Measurements from ENCODE around the gene CD59.
A peak's percentile ranks its signal among the peaks of the same experiment; 100 is the strongest.
"Not testable (repeated sequence)": the region's sequence is repeated elsewhere in the genome, so short reads cannot be mapped to it uniquely, and the experiment has no call there.

The CD59 gene

DNA sequence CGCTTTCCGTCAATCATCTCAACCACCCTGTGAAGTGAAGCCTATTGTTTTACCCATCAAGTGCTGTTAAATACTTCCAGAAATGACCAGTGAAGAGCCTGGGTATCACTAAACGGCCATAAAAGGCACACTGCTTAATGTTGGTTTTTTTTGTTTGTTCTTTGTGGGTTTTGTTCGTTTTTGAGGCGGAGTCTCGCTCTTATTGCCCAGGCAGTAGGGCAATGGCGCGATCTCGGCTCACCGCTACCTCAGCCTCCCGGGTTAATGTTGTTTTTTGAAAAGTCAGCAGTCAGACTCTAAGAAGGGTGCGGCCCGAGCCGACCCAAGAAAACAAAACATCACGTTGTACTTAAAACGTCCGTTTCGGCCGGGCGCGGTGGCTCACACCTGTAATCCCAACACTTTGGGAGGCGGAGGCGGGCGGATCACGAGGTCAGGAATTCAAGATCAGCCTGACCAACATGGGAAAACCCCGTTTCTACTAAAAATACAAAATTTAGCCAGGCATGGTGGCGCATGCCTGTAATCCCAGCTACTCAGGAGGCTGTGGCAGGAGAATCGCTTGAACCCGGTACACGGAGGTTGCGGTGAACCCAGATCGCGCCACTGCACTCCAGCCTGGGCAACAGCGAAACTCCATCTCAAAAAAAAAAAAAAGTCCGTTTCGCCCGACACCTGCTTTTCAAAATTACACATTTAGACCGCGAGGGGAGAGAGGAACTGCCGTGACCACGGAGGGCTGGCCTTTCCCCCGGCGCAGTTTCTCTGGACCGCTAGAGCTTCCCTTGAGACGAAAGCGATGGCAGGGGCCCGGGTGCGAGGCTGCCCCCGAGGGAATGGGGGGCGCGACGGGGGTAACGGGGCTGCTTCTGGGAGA, 714 bp downstream of the CD59 start:
- H3K9ac ChIP-seq (ENCODE audit: low read length): peak overlapping the region; percentile 66
- H3K36me3 ChIP-seq (ENCODE audit: control insufficient read depth, insufficient read depth, low read length): no peaks in the 10 kb centered on the region
- peak overlapping the region; percentile 86 for H3K27ac ChIP-seq (ENCODE audit: low read depth, low read length)
- peak overlapping the region; percentile 89 for H3K4me3 ChIP-seq (ENCODE audit: low read length)
- peaks cover 5% of the 10 kb centered on the region for H3K4me1 ChIP-seq (ENCODE audit: control insufficient read depth, insufficient read depth, low read length)
- H3K27me3 ChIP-seq (ENCODE audit: control insufficient read depth, insufficient read depth, low read length): no peaks in the 10 kb centered on the region

DNA sequence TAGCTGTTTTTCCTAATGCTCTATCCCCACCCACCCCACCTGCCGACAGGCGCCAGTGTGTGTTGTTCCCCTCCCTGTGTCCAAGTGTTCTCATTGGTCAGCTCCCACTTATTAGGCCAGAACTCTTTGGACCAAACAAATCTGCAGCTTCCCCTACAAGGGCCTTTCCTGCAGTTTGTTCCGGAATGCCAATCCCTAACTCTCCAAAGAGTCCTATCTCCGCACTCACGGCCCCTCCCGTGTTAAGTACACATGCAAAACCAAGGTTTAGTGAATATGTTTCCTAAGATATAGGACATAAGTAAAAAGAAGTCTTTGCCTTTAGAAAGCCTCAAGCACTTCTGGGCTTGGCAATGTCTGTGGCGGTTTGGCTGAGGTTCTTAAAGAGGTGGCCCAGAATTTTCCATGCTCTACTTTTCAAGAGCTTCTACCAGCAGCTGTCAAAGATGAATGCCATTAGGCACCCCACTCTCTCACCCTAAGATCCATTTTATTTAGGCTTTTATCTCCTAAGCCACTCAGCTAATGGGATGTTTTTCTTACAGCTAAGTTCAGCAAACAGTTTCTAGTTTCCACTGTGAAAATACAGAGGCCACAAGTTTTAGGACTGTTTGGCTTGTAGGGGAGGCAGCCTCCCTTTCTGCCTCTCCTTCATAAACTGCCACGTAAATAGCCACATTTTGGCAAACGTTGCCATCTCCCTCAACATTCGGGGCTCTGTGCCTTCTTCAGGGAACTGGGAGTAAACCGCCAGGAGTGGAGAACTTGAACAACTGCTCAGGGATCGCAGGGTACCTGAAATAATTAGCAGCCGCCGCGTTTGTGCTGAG, 1.6 kb downstream of the CD59 start:
- H3K27me3 ChIP-seq (ENCODE audit: control insufficient read depth, insufficient read depth, low read length): no peaks in the 10 kb centered on the region
- peak overlapping the region; percentile 89 for H3K4me3 ChIP-seq (ENCODE audit: low read length)
- peak overlapping the region; percentile 66 for H3K9ac ChIP-seq (ENCODE audit: low read length)
- peak overlapping the region; percentile 86 for H3K27ac ChIP-seq (ENCODE audit: low read depth, low read length)
- H3K36me3 ChIP-seq (ENCODE audit: control insufficient read depth, insufficient read depth, low read length): no peaks in the 10 kb centered on the region
- H3K4me1 ChIP-seq (ENCODE audit: control insufficient read depth, insufficient read depth, low read length): peaks cover 5% of the 10 kb centered on the region

DNA sequence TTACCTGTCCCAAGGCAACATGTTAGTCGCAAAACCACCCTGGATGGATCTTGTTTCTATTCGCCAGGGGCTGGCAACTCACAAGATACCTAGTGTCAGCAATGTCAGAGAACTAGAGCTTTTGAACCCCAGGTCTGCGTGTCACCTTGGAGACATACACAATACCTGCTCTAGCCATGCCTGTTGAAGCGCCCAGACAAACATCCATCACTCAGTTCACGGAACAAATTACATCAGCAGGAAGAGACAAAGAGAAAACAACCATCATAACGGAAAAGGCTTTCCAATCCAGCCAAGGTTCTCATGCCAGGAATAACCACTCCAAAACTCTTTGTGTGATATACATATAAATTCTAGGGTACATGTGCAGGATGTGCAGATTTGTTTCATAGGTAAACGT, 2.2 kb downstream of the CD59 start:
- Histone ChIP-seq H3K27me3 (ENCODE audit: control insufficient read depth, insufficient read depth, low read length) (no peaks in the 10 kb centered on the region), H3K4me1 (ENCODE audit: control insufficient read depth, insufficient read depth, low read length) (peaks cover 5% of the 10 kb centered on the region), H3K4me3 (ENCODE audit: low read length) (peak overlapping the region; percentile 89), H3K9ac (ENCODE audit: low read length) (no peak overlapping the region), H3K36me3 (ENCODE audit: control insufficient read depth, insufficient read depth, low read length) (no peaks in the 10 kb centered on the region), H3K27ac (ENCODE audit: low read depth, low read length) (peak overlapping the region; percentile 48)

DNA sequence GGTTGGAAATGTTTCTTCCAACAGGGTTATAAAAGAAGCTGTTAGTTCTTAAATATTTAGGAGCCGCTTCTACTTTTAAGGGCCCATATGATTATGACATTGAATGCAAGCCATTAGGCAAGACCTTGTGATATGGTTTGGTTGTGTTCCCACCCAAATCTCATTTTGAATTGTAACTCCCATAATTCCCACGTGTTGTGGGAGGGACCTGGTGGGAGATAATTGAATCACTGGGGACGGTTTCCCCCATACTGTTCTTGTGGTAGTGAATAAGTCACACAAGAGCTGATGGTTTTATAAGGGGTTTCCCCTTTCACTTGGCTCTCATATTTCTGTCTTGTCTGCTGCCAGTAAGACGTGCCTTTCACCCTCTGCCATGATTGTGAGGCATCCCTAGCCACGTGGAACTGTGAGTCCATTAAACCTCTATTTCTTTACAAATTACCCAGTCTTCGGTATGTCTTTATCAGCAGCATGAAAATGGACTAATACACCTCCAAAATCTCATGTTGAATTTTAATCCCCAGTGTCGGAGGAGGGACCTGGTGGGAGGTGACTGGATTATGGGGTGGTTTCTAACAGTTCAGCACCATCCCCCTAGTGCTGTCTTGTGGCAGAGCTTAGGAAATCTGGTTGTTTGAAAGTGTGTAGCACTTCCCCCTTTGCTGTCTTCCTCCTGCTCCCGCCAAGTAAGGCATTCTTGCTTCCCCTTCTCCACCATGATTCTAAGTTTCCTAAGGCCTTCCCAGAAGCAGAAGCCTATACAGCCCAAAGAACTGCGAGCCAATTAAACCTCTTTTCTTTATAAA, 4.3 kb downstream of the CD59 start:
- peaks cover 4% of the 10 kb centered on the region for H3K4me1 ChIP-seq (ENCODE audit: control insufficient read depth, insufficient read depth, low read length)
- no peaks in the 10 kb centered on the region for H3K27me3 ChIP-seq (ENCODE audit: control insufficient read depth, insufficient read depth, low read length)
- no peaks in the 10 kb centered on the region for H3K36me3 ChIP-seq (ENCODE audit: control insufficient read depth, insufficient read depth, low read length)
- no peak overlapping the region for H3K27ac ChIP-seq (ENCODE audit: low read depth, low read length)
- no peak overlapping the region for H3K4me3 ChIP-seq (ENCODE audit: low read length)
- no peak overlapping the region for H3K9ac ChIP-seq (ENCODE audit: low read length)

DNA sequence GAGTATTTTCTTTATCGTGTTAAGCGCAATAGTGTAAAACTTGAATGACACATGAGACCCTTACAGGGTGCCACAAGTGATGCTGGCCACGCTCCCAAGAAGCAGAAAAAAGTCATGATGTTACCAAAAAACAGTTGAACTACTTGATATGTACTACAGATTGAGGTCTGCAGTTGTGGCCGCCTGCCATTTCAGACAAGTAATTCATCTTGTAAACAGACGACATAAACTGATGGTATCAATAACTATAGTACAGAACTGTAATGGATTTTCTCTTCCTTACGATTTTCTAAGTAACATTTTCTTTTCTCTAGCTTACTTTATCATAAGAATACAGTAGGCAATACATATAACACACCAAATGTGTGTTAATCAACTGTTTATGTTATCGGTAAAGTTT, 5.5 kb downstream of the CD59 start:
- no peak overlapping the region for H3K27ac ChIP-seq (ENCODE audit: low read depth, low read length)
- H3K9ac ChIP-seq (ENCODE audit: low read length): no peak overlapping the region
- peaks cover 3% of the 10 kb centered on the region for H3K4me1 ChIP-seq (ENCODE audit: control insufficient read depth, insufficient read depth, low read length)
- no peaks in the 10 kb centered on the region for H3K36me3 ChIP-seq (ENCODE audit: control insufficient read depth, insufficient read depth, low read length)
- H3K4me3 ChIP-seq (ENCODE audit: low read length): no peak overlapping the region
- H3K27me3 ChIP-seq (ENCODE audit: control insufficient read depth, insufficient read depth, low read length): no peaks in the 10 kb centered on the region

DNA sequence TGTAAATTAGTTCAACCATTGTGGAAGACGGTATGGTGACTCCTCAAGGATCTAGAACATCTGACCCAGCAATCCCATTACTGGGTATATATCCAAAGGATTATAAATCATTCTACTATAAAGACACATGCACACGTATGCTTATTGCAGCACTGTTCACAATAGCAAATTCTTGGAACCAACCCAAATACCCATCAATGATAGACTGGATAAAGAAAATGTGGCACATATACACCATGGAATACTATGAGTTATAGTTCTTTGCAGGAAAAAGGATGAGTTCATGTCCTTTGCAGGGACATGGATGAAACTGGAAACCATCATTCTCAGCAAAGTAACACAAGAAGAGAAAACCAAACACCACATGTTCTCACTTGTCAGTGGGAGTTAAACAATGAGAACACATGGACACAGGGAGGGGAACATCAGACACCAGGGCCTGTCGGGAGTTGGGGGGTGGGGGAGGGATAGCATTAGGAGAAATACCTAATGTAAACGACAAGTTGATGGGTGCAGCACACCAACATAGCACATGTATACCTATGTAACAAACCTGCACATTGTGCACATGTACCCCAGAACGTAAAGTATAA, 7.1 kb downstream of the CD59 start:
- H3K4me3 ChIP-seq (ENCODE audit: low read length); H3K4me1 ChIP-seq (ENCODE audit: control insufficient read depth, insufficient read depth, low read length); H3K36me3 ChIP-seq (ENCODE audit: control insufficient read depth, insufficient read depth, low read length); H3K27ac ChIP-seq (ENCODE audit: low read depth, low read length); H3K27me3 ChIP-seq (ENCODE audit: control insufficient read depth, insufficient read depth, low read length); H3K9ac ChIP-seq (ENCODE audit: low read length): not testable (repeated sequence)

DNA sequence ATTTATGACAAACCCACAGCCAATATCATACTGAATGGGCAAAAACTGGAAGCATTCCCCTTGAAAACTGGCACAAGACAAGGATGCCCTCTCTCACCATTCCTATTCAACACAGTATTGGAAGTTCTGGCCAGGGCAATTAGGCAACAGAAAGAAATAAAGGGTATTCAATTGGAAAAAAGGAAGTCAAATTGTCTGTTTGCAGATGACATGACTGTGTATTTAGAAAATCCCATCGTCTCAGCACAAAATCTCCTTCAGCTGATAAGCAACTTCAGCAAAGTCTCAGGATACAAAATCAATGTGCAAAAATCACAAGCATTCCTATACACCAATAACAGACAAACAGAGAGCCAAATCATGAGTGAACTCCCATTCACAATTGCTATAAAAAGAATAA, 8.7 kb downstream of the CD59 start:
- not testable (repeated sequence) for H3K4me3 ChIP-seq (ENCODE audit: low read length); H3K27ac ChIP-seq (ENCODE audit: low read depth, low read length); H3K27me3 ChIP-seq (ENCODE audit: control insufficient read depth, insufficient read depth, low read length); H3K4me1 ChIP-seq (ENCODE audit: control insufficient read depth, insufficient read depth, low read length); H3K36me3 ChIP-seq (ENCODE audit: control insufficient read depth, insufficient read depth, low read length); H3K9ac ChIP-seq (ENCODE audit: low read length)

DNA sequence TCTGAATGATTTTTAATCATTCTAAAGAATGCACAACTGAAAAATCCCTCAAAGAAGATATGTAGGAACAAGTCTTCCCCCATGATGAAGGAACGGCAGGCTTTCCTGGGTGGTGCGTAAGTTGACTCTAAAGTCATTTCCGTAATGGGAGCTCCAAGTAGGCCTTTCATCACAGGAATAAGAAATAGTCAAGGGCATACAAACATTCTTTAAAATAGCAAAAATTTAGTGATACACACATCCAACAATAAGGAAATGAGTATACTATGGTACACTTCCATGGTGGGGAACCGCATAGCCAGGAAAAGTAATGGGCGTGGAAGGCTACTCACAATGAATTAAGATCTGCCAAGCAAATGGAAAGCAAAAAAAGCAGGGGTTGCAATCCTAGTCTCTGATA, 10.7 kb downstream of the CD59 start:
- Histone ChIP-seq H3K27ac (ENCODE audit: low read depth, low read length) (no peak overlapping the region), H3K4me1 (ENCODE audit: control insufficient read depth, insufficient read depth, low read length) (peaks cover 8% of the 10 kb centered on the region), H3K4me3 (ENCODE audit: low read length) (no peak overlapping the region), H3K36me3 (ENCODE audit: control insufficient read depth, insufficient read depth, low read length) (no peaks in the 10 kb centered on the region), H3K9ac (ENCODE audit: low read length) (no peak overlapping the region), H3K27me3 (ENCODE audit: control insufficient read depth, insufficient read depth, low read length) (no peaks in the 10 kb centered on the region)

DNA sequence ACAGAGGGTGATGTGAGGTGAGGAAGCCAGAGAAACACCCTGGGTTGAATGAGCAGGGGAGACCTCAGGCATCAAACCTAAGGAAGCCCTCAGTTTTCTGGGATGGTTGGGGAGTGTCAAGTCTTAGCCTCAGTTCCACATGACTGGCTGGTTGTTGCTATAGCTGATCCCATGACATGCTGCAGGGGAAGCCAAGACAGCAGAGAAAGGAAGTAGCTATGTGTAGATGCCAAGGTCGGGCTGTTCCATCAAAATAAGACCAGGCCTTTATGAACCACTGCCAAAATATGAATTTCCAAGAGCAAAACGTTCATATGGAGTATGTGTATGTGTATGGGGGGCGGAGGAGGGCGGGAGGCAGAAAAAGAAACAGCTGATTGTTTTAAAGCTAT, 11.6 kb downstream of the CD59 start:
- Histone ChIP-seq H3K4me3 (ENCODE audit: low read length) (no peak overlapping the region), H3K27me3 (ENCODE audit: control insufficient read depth, insufficient read depth, low read length) (no peaks in the 10 kb centered on the region), H3K9ac (ENCODE audit: low read length) (no peak overlapping the region), H3K4me1 (ENCODE audit: control insufficient read depth, insufficient read depth, low read length) (peaks cover 8% of the 10 kb centered on the region), H3K27ac (ENCODE audit: low read depth, low read length) (peak overlapping the region; percentile 42), H3K36me3 (ENCODE audit: control insufficient read depth, insufficient read depth, low read length) (no peaks in the 10 kb centered on the region)

DNA sequence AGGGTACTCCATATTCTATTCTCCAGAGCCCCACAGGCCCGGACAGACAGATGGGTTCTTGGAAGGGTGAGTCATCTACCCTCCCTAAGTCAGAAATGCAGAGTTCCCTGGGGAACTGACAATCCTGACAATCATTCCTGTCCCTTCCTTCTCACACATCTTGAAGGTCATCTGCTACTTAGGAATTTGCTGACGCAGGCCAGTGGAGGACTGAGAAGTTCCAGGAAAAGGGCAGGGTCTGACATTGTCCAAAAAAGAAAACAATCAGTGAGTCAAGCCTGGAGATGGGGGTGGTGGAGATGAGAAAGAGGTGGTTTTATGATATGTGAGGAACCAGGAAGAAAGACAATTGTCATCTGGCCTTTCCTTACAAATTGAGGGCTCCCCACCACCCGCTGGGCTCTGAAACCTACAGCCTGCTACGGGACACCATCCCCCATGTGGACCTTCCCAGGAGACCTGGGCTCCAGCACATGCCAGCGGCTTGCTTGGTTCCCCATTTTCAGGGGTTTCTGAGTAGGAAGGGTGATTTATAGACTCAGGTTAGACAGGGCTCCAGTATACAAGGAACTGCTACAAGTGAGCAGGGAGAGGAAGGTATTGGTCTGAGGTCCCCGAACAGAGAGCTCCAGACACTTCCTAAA, 12.9 kb downstream of the CD59 start:
- Histone ChIP-seq H3K36me3 (ENCODE audit: control insufficient read depth, insufficient read depth, low read length) (peaks cover 2% of the 10 kb centered on the region), H3K4me1 (ENCODE audit: control insufficient read depth, insufficient read depth, low read length) (peaks cover 8% of the 10 kb centered on the region), H3K9ac (ENCODE audit: low read length) (no peak overlapping the region), H3K27ac (ENCODE audit: low read depth, low read length) (peak overlapping the region; percentile 42), H3K27me3 (ENCODE audit: control insufficient read depth, insufficient read depth, low read length) (no peaks in the 10 kb centered on the region), H3K4me3 (ENCODE audit: low read length) (no peak overlapping the region)

DNA sequence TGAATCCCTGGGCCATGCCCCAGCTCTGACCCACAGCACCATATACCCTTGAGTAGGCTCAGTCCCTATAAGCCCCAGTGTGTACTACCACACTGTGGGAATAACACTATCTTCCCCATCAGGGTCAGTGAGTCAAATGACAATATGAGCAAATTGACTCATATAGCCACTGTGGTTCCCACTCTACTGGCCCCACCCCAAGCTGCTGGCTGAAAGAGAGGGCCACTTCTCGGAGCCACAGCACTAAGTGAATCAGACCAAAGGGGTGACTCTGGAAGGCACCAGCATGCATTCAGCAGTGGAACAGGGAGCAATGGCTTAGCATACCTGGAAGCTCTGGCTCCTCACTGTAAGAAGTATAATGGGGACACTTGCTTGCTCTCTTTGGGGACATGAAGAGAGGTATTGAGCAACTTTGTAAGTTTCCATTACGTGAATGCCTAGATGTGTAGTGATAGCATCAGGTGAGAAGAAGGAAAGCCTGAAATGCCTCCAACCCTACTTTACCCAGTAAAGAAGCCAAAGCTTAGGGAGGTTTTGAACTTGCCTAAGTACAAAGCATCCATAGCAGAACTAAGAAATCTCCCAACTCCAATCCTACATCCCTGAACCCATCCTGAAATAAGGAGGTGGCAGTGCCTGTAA, 13.5 kb downstream of the CD59 start:
- H3K27me3 ChIP-seq (ENCODE audit: control insufficient read depth, insufficient read depth, low read length): no peaks in the 10 kb centered on the region
- H3K36me3 ChIP-seq (ENCODE audit: control insufficient read depth, insufficient read depth, low read length): peaks cover 2% of the 10 kb centered on the region
- H3K4me1 ChIP-seq (ENCODE audit: control insufficient read depth, insufficient read depth, low read length): peaks cover 8% of the 10 kb centered on the region
- no peak overlapping the region for H3K9ac ChIP-seq (ENCODE audit: low read length)
- no peak overlapping the region for H3K4me3 ChIP-seq (ENCODE audit: low read length)
- H3K27ac ChIP-seq (ENCODE audit: low read depth, low read length): peak overlapping the region; percentile 30

All from rectal smooth muscle tissue (tissue), 1 donor.